GM19328 (cell line): Measurements from ENCODE around the gene S100Z.
"Not testable (repeated sequence)": the region's sequence is repeated elsewhere in the genome, so short reads cannot be mapped to it uniquely, and the experiment has no call there.

Experiments
- ATAC-seq: cut with Tn5 transposase; IDR thresholded peaks from one replicate; pipeline ENCODE4 v1.9.1; 2021; ENCODE audit warnings: mild to moderate bottlenecking, moderate library complexity; ENCODE audit not compliant: unreplicated experiment

The S100Z gene

DNA sequence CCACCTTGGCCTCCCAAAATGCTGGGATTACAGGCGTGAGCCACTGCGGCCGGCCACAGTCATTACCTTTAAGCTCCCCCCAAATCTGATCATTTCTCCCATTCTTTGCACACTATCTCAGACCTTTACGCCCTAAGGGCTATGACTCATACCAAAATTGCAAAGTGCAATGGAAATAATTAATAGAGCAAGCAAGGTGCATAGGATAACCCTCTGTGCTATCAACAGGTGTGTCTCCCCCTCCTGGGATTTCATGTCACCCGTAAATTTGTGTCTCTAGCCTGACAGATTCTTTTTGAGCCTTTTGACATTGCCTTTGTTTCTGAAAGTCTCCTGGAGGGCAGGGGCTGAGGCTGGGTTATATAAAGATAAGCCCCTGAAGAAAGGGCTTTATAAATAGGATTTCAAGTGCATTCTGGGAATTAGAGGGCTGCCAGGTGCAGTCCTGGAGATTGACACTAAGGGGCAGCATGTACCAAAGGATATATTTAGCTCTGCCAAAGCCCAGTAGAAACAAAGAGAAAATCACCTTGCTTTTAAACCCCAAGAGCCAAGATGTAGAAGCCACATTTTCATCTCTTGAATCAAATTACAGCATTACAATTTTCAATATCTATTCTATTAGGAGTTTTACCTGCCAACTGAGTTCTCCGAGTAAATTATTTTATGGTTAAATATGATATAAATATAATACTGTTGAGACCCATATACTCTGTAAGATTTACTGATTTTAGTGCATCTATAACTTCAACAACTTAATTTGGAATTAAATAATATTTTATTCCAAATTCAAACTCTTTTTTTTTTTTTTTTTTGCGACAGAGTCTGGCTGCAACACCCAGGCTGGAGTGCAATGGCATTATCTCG is 18.2 kb downstream of the S100Z start:
- ATAC-seq, result no peak

DNA sequence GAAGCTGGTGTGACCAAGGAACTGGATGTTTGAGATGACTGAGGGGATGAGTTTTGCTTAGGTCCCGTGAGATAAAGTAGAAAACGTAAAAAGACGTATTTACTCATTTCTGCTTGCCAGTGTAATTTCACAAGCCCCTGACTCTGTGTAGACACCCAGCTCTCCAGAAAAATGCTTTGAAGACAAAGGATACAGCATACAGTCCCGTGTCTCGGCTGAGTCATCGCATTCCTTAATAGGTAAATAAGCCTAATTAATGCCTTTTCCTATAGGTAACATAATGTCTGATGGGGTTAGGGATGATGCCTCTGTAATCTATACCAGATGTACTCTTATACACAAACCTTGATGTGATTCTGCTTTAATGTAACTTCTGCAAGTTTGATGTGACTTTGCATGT is 20.2 kb downstream of the S100Z start:
- no peak for ATAC-seq

DNA sequence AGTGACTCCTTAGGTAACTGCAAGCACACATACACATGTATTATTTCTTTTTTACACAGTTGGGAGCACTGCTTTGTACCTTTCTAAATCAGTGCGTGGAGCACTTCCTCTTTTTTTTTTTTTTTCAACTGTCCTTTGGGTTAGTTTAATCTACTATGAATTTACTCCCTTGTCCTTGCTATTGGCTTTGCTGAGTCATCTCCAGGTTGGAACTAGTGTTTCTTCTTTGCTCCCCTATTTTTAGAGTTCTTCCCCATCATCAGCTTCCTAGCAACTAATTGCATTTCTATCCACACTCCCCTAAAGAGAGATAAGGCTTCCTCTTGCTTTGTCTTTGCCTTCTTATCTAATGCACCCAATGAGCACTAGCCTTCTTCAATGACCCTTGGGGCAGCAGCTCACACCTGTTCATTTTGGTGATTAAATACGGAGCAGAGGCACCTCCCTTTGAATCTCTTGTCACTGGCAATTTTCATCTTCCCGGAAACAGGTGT is 24.3 kb downstream of the S100Z start:
- no peak for ATAC-seq

DNA sequence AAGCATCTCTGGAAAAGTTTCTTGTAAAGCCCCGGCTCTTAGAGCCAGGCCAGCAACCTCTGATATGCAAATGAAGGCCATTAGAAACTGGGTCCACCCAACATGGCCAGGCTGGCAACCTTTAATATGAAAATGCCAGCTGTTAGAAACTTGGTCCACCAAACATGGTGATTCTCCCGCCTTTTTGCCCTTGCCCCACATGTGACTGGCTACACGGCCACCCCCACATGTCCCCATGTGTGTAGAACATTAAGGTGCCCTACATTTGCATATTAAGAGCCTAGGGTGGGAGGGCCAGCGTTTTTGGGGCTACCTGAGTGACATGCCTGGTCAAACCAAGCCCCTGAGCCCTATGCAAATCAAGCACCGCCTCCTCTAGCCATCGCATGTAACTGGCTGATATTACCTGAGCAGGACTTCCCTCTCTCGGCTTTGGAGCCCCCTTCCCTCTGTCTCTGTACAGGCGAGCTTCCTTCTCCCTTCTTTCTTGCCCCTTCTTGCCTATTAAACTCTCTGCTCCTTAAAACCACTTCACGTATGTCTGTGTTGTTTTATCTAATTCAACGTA is 39.0 kb downstream of the S100Z start:
- no peak for ATAC-seq

DNA sequence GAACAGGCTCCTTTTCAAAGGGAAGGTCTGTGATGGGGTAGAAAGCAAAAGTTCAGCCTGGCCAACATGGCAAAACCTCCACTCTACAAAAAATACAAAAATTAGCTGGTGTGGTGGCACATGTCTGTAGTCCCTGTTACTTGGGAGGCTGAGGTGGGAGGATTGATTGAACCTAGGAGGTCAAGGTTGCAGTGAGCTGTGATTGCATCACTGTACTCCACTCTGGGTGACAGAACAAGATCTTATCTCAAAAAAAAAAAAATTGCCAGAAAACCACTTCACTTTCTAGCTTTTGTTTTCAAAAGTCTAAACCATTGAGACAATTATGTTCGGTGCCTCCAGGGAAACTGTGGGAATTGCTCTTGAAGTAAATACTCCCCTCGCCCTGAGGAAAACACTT is 43.5 kb downstream of the S100Z start:
- ATAC-seq, result no peak

DNA sequence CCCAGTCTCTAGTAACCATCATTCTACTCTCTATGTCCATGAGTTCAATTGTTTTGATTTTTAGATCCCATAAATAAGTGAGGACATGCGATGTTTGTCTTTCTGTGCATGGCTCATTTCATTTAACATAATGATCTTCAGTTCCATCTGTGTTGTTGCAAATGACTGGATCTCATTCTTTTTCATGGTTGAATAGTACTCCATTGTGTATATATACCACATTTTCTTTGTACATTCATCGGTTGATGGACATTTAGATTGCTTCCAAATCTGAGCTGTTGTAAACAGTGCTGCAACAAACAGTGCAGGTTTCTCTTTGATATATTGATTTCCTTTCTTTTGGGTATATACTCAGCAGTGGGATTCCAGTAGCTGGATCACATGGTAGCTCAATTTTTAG is 46.4 kb downstream of the S100Z start:
- ATAC-seq, result no peak

DNA sequence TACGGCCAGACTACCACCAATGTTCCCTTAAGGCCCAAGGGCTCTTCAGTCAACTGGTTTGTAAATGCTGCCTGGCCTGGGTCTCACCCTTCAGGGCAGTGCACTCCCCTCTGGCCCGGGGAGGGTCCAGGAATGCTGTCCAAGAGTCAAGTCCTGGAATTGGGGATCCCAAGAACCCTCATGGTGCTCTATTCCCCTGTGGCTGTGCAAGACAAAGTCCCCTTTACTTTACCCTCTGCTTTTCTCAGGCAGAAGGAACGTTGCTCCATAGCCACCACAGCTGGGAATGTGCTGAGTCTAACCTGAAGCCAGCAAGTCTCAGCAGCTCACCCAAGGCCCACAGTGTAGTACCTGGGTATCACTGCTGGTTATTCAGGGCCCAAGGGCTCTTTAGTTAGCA is 51.7 kb downstream of the S100Z start:
- ATAC-seq, result no peak

DNA sequence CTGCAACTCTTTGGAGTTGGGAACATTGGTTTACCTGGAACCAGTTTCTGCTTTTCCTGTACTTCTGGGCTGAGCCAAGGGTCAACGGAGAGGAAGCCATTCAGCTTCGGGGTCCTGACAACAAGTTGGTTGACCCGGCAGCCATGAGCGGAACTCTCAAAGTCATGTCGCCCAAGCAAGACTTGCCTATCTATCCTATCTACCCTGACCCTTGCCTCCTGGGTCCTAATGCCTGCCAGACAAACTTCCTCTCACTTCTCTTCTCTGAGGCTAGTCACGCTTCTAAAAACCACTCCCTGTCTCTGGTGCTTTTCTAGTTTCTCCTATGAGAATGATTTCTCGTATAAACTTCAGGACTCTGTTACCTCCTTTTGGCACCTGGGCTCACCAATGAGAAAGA is 58.4 kb downstream of the S100Z start:
- ATAC-seq, result no peak

DNA sequence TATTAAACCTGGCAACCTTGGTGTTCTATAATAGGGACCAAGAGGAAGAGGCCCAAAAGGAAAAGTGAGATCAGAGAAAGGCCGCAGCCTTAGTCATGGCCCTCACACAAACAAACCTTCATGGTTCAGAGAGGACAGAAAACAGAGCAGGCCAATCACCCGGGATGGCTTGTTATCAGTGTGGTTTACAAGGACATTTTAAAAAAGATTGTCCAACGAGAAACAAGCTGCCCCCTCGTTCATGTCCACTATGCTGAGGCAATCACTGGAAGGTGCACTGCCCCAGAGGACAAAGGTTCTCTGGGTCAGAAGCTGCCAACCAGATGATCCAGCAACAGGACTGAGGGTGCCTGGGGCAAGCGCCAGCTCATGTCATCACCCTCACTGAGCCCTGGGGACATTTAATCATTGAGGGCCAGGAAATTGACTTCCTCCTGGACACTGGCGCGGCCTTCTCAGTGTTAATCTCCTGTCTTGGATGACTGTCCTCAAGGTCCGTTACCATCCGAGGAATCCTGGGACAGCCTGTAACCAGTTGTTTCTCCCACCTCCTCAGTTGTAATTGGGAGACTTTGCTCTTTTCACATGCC is 60.6 kb downstream of the S100Z start:
- not testable (repeated sequence) for ATAC-seq

DNA sequence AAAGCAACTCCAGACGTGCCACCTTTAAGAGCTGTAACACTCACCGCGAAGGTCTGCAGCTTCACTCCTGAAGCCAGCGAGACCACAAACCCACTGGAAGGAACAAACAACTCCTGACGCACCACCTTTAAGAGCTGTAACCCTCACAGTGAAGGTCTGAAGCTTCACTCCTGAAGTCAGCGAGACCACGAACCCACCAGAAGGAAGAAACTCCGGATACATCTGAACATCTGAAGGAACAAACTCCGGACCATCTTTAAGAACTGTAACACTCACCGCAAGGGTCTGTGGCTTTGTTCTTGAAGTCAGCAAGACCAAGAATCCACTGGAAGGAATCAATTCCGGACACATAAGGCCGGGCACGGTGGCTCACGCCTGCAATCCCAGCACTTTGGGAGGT is 64.9 kb downstream of the S100Z start:
- ATAC-seq, result not testable (repeated sequence)

DNA sequence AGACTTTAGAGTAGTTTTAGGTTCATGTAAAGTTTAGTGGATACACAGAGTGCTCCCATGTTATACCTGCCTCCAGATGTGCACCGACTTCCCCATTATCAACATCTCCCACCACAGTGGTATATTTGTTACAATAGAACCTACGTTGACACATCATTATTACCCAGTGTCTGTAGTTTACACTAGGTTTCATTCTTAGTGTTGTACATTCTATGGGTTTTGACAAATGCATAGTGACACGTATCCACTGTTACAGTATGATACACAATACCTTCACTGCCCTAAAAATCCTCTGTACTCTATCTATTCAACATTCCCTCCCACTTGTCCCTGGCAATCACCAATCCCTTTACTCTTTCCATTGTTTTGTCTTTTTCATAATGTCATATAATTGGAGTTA is 68.7 kb downstream of the S100Z start:
- no peak for ATAC-seq

DNA sequence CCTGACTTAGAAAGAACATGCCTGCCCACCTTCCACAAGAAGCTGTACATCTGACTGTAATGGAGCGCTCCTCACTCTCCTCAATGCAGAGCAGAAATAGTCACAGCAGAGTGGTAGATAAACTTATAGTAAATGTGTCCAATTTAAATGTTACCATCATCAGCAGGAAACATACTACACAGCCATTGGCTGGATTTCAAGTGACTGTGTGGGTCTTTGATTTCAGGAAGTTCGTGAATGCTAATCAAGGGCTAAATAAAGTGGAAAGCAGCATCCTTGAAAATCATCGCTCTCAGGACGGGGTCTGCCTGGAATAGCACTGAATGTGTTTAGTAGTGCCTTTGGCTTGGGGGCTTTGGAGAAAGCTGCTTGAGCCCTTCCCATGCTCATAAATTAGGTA is 70.7 kb downstream of the S100Z start:
- no peak for ATAC-seq

DNA sequence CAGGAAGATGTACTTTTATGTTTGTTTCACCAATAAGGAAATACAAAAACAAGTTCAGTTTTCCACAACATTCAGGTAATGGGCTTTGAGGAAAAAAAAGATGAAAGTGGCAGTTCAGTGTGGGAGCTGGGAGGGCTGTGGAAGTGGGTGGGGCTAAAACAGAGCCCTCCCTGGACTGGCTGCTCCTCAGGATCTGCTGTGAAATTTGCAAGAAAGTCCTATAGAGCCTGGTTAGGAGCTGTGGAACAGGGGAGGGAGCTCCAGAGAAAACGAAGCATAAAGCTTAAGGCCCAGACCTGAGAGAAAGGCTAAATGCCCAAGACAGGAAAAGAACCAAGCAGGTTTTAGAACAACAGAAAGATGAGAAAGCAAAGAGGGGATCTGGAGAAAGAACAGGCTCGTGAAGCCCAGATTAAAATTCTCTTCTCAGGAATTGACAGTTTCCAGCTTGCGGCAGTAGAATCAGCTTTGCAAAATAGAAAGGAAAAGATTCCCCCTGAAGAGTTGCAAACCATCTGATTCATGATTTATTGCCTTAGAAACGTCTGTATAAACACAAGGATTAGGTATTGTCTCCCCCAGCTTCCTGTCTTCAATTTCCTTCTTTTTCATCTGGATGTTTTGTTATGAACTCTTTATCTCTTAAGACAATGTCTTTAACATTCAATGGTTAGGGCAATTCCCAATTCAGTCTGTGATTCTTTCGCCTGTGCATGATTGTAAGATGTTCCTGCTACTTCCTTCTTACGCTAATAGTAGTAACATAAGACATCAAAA is 76.7 kb downstream of the S100Z start:
- ATAC-seq, result no peak

DNA sequence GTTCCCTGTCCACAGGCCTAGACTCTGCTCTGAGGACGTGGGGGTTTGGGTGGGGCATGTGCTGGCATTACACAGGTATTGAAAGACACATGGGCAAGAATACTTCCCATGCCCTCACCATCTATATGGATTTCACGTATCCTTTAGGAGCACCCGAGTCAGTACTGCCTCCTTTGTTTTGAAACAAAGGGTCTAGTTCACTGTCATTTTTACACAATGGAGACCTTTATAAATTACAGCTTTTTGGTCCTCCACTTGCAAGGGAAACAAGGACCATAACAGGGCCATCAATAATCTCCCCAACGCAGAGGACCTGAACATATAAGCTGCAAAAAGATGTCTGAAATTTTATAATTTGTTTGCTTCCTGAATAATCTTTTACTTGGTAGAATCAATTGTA is 78.1 kb downstream of the S100Z start:
- ATAC-seq, result no peak

DNA sequence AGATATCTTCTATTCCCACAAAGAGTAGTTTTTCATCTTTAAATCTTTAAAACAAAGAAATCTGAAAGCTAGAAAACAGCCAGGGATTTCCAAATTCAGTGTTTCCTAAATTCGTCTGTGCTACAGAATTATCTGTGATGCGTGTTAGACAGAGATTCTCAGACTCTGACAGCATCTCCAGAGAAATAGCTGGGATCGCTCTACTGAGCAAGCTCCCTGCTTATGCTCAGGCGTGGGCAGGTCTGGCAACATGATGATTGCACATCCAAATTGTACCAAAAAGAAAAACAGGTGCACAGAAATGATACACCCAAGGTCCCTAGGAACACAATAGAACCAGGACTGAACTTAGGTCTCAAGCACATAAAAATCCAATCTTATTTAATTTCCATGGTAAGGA is 80.3 kb downstream of the S100Z start:
- no peak for ATAC-seq

DNA sequence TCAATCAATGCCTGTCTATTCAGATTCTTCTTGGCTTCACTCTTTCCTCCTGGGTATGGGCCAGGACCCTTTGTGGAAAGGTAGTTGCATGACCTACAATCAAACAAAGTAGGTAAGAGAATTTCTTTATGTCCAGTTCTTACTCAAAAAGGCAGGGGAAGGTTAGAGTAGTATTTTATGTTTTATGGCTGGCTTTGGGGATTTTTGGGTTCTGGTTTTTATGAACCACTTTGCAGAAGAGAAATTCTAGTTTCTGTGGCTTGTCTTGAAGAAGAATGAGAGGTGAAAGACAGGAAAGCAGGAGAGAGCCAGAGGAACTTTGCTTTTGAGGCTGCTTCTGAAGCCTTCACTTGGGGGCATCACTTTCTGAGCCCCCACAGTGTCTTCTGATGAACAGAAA is 88.4 kb downstream of the S100Z start:
- ATAC-seq, result no peak

DNA sequence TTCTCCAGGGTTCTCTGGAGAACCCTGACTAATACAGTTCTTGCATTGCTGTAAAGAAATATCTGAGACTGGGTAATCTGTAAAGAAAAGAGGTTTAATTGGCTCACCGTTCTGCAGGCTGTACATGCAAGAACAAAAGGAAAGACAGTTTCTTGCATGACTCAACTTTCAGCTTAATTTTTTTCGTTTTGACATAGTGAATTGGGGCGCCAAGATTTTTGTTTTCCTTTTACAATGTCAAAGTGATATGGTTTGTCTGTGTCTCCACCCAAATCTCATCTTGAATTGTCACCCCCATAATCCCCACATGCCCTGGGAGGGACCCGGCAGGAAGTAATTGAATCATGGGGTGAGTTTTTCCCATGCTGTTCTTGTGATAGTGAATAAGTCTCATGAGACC is 91.2 kb downstream of the S100Z start:
- ATAC-seq, result no peak

DNA sequence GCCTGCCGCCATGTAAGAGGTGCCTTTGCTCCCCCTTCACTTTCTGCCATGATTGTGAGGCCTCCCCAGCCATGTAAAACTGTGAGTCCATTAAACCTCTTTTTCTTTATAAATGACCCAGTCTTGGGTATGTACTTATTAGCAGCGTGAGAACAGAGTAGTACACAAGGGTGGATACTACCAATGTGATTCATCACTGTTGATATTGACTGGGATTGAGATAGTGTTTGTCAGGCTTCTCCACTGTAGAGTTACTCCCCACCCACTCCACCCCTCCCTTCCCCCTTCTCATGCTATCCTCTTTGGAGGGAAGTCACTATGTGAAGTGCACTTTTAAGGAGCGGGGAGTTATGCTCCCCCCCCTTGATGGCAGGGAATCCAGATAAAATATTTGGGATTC is 91.6 kb downstream of the S100Z start:
- ATAC-seq, result no peak

DNA sequence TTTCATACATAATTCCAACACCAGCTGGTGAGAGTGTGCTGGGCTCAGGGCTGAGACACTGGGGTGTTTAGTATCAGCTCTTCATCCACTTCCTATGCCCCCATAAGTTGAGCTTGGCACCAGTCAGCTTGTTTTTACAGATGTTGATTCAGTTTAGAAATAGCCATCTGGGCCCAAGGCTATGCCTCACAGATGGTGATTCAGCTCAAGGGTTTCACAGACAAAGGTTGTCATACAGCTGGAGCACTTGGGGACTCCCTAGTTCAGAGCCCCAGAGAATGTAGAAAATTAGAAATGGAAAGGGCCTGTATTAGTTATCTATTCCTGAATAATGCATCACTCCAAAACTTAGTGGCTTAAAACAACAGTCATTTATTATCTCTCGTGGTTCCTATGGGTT is 92.8 kb downstream of the S100Z start:
- no peak for ATAC-seq

DNA sequence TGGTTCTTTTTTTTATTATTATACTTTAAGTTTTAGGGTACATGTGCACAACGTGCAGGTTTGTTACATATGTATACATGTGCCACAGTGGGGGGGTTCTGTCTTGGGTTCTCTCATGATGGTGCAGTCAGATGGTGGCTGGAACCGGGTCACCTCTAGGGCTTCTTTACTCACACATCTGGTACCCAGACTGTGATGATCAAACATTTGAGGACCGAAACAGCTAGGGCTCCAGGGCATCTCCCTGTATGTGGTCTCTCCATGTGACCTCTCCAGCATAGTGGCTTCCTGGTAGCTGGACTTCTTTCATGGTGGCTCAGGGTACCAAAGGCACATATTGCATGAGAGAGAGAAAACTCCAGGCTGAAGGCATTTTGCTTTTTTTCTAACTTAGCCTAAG is 93.2 kb downstream of the S100Z start:
- no peak for ATAC-seq

DNA sequence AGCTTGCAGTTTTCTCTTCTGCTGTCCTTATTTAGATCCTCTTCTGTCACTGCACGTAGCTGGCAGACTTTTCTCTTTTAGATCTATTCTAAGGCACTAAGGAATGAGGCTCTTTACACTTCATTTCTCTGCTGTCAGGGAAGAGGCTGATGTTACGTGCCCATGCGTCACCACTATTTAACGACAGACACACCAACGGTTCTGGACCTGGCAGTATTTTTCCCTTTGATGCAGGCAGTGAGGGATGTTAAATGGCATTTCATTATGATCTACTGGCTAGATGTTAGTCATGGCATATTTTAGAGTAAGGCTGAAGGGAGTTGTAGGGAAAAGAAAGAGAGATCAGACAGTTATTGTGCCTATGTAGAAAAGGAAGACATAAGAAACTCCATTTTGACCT is 94.8 kb downstream of the S100Z start:
- ATAC-seq, result no peak
